SK-N-SH treated with all-trans-retinoic acid at 6 μM for 48 hours (cell line): ENCODE measurements around the gene DYSF.

Source experiments
- ATAC-seq: fragments of 200-7000 bp; cut with Tn5 transposase; 3 replicates; pipeline ENCODE4 v1.9.1; 2020; ENCODE audit warnings: mild to moderate bottlenecking, moderate library complexity
- ARNTL ChIP-seq: fragments of 450-650 bp; formaldehyde crosslinking; IDR thresholded peaks from 2 replicates; pipeline ENCODE4 v1.5.0; 2020; ENCODE audit warnings: low read depth, mild to moderate bottlenecking, moderate library complexity, borderline replicate concordance
- BACH2 ChIP-seq: fragments of 250-450 bp; sonication (Bioruptor Pico); IDR thresholded peaks from 2 replicates; pipeline ENCODE4 v1.9.0; 2021; ENCODE audit warnings: mild to moderate bottlenecking, borderline replicate concordance
- CSDC2 ChIP-seq: fragments of 250-450 bp; sonication (Bioruptor Pico); IDR thresholded peaks from 2 replicates; pipeline ENCODE4 v1.5.0; 2020; ENCODE audit warnings: mild to moderate bottlenecking, moderate library complexity
- GLIS3 ChIP-seq: fragments of 250-450 bp; sonication (Bioruptor Pico); IDR thresholded peaks from 2 replicates; pipeline ENCODE4 v1.5.0; 2020; ENCODE audit warnings: mild to moderate bottlenecking, moderate library complexity
- ISL1 ChIP-seq: fragments of 250-450 bp; sonication (Bioruptor Pico); IDR thresholded peaks from 2 replicates; pipeline ENCODE4 v2.1.2; 2022; ENCODE audit warnings: mild to moderate bottlenecking, moderate library complexity
- PATZ1 ChIP-seq: fragments of 250-450 bp; sonication (Bioruptor Pico); IDR thresholded peaks from 2 replicates; pipeline ENCODE4 v1.8.0; 2020; ENCODE audit warnings: mild to moderate bottlenecking, moderate library complexity, borderline replicate concordance
- POU6F1 ChIP-seq: fragments of 250-450 bp; sonication (Bioruptor Pico); IDR thresholded peaks from 2 replicates; pipeline ENCODE4 v1.8.0; 2021; ENCODE audit warnings: low read depth, mild to moderate bottlenecking, moderate library complexity, borderline replicate concordance
- RARB ChIP-seq: fragments of 250-450 bp; sonication (Bioruptor Pico); IDR thresholded peaks from 2 replicates; pipeline ENCODE4 v1.8.0; 2021; ENCODE audit warnings: mild to moderate bottlenecking, moderate library complexity
- TCF4 ChIP-seq: fragments of 250-450 bp; sonication (Bioruptor Pico); IDR thresholded peaks from 2 replicates; pipeline ENCODE4 v1.8.0; 2021; ENCODE audit warnings: mild to moderate bottlenecking, moderate library complexity, borderline replicate concordance
- TSHZ2 ChIP-seq: fragments of 250-450 bp; sonication (Bioruptor Pico); IDR thresholded peaks from 2 replicates; pipeline ENCODE4 v1.5.0; 2020; ENCODE audit warnings: mild to moderate bottlenecking, moderate library complexity
- ZC3H10 ChIP-seq: fragments of 250-450 bp; sonication (Bioruptor Pico); IDR thresholded peaks from 2 replicates; pipeline ENCODE4 v1.5.1; 2021; ENCODE audit warnings: mild to moderate bottlenecking, moderate library complexity
- ZNF565 ChIP-seq: fragments of 450-650 bp; formaldehyde crosslinking; conservative IDR thresholded peaks from 2 replicates; pipeline ENCODE4 v1.5.0; 2020; ENCODE audit warnings: low read depth, mild to moderate bottlenecking, moderate library complexity
- ZNF70 ChIP-seq: fragments of 450-650 bp; formaldehyde crosslinking; IDR thresholded peaks from 2 replicates; pipeline ENCODE4 v1.5.0; 2020; ENCODE audit warnings: mild to moderate bottlenecking, moderate library complexity
- ZNF8 ChIP-seq: fragments of 450-650 bp; formaldehyde crosslinking; IDR thresholded peaks from 2 replicates; pipeline ENCODE4 v1.5.0; 2020; ENCODE audit warnings: mild to moderate bottlenecking, moderate library complexity
- TF ChIP-seq, protein P1 (sequence below): fragments of 250-450 bp; sonication (Bioruptor Pico); IDR thresholded peaks from 2 replicates; pipeline ENCODE4 v1.5.1; 2021; ENCODE audit warnings: mild to moderate bottlenecking, moderate library complexity

Gene DYSF

DNA sequence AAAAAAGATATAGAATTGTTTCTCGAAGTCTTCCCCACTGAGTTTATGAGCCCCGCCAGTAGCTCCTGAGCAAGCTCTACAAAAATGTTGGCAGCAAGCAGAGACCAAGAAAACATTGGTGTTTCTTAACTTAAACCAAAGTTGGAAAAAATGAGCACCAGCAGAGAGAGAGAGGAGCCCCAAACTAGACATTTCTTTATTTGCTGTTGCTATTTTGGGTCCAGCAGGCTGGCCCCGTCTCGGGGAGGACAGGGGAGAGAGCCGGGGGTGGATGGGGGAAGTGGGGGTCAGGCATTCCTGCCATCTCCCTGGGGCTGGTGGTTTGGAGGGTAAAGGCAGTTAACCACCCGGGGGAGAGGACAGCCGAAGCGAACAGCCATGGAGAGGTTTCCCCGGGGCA is 113.0 kb downstream of the DYSF start (continued):
- TF ChIP-seq, protein P1, sequence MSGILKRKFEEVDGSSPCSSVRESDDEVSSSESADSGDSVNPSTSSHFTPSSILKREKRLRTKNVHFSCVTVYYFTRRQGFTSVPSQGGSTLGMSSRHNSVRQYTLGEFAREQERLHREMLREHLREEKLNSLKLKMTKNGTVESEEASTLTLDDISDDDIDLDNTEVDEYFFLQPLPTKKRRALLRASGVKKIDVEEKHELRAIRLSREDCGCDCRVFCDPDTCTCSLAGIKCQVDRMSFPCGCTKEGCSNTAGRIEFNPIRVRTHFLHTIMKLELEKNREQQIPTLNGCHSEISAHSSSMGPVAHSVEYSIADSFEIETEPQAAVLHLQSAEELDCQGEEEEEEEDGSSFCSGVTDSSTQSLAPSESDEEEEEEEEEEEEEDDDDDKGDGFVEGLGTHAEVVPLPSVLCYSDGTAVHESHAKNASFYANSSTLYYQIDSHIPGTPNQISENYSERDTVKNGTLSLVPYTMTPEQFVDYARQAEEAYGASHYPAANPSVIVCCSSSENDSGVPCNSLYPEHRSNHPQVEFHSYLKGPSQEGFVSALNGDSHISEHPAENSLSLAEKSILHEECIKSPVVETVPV (CRISPR knock-in tag), result no peak
- TF ChIP-seq PATZ1, result no peak
- TF ChIP-seq ZNF8 (CRISPR knock-in tag), result no peak
- TF ChIP-seq GLIS3 (CRISPR knock-in tag), result no peak

- no peak for ATAC-seq
- no peak for TF ChIP-seq GLIS3 (CRISPR knock-in tag)
- no peak for TF ChIP-seq ZNF565 (CRISPR knock-in tag)
- TF ChIP-seq ZC3H10 (CRISPR knock-in tag), result no peak
- no peak for TF ChIP-seq ISL1 (CRISPR knock-in tag)
- TF ChIP-seq PATZ1, result no peak
Measured at GRCh38 chr2:71567625-71568024, 114.3 kb downstream of the DYSF start.

GRCh38 chr2:71568103-71568502 is 114.7 kb downstream of the DYSF start:
- ATAC-seq, result no peak

DNA sequence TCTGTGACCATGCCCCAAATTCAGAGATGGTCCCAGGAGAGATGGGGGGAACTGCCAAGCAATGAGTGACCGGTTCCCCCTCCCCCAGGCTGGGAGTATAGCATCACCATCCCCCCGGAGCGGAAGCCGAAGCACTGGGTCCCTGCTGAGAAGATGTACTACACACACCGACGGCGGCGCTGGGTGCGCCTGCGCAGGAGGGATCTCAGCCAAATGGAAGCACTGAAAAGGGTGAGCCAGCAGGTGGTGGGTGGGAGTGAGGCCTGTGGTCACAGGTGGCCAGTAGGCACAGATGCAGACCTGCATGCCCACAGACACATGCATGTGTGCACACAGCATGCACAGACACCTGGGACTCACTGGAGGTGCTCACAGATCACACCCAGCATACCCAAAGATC is 117.2 kb downstream of the DYSF start:
- ATAC-seq, result no peak
- TF ChIP-seq CSDC2 (no peak), BACH2 (no peak), RARB (CRISPR knock-in tag) (no peak), ZC3H10 (CRISPR knock-in tag) (no peak), TSHZ2 (CRISPR knock-in tag) (no peak), GLIS3 (CRISPR knock-in tag) (no peak), POU6F1 (CRISPR knock-in tag) (no peak), TCF4 (CRISPR knock-in tag) (no peak), ARNTL (no peak)

More at GRCh38 chr2:71568103-71568502, 114.7 kb downstream of the DYSF start:
- no peak for TF ChIP-seq ZNF70

- TF ChIP-seq, protein P1 (CRISPR knock-in tag), result no peak
- ATAC-seq, result no peak
Measured at GRCh38 chr2:71570951-71571460, 117.6 kb downstream of the DYSF start.
